K562 (cell line): Measurements from ENCODE around the gene TFE3.

Experiments
- ATF2 ChIP-seq: sonication (generic); formaldehyde crosslinking; IDR thresholded peaks from 2 replicates; pipeline ENCODE4 v1.8.1; 2022; ENCODE audit warnings: missing genetic modification reagents
- CCNT2 ChIP-seq: IDR thresholded peaks from 2 replicates; pipeline ENCODE4 v1.6.1; 2011; ENCODE audit warnings: borderline replicate concordance, low read depth, mild to moderate bottlenecking, moderate library complexity, mixed read lengths, low read length; ENCODE audit not compliant: insufficient read length; ENCODE audit errors: extremely low read depth
- ETV6 ChIP-seq, 3 experiments: fragments of 150-350 bp in 1 of 3; sonication (generic) in 1 of 3; formaldehyde crosslinking in 1 of 3; IDR thresholded peaks; 2 replicates each; pipeline versions ENCODE4 v1.6.1 to v1.8.0; 2014 to 2022; ENCODE audit warnings: borderline replicate concordance in 2 of 3, low read depth in 2 of 3, antibody characterized with exemption in 1 of 3, low read length in 1 of 3, mild to moderate bottlenecking in 1 of 3, missing genetic modification reagents in 1 of 3
- KDM1A ChIP-seq, 2 experiments: fragments of 450-650 bp; IDR thresholded peaks; 2 replicates each; pipeline ENCODE4 v1.6.1; 2016; ENCODE audit warnings: mild to moderate bottlenecking in 2 of 2
- KDM5B ChIP-seq: fragments of 200-600 bp; sonication (generic); IDR thresholded peaks from 2 replicates; pipeline ENCODE4 v1.6.1; 2012; ENCODE audit warnings: low read depth, mild to moderate bottlenecking, moderate library complexity, low read length, control low read depth, inconsistent platforms; ENCODE audit not compliant: insufficient replicate concordance
- MEF2A ChIP-seq: IDR thresholded peaks from 2 replicates; pipeline ENCODE4 v1.6.1; 2011; ENCODE audit warnings: low read depth, mild to moderate bottlenecking, low read length, moderate library complexity; ENCODE audit not compliant: control insufficient read depth
- NFYB ChIP-seq: IDR thresholded peaks from 2 replicates; pipeline ENCODE4 v1.6.1; 2011; ENCODE audit warnings: mild to moderate bottlenecking, moderate library complexity; ENCODE audit not compliant: insufficient read length; ENCODE audit errors: extremely low read depth
- ZNF274 ChIP-seq: IDR thresholded peaks from 2 replicates; pipeline ENCODE4 v1.6.1; 2011; ENCODE audit warnings: low read depth, mild to moderate bottlenecking, low read length, moderate library complexity, borderline replicate concordance
- ZNF609 ChIP-seq: sonication (generic); formaldehyde crosslinking; IDR thresholded peaks from 2 replicates; pipeline ENCODE4 v1.8.1; 2023; ENCODE audit warnings: missing genetic modification reagents, mild to moderate bottlenecking, borderline replicate concordance
- ZZZ3 ChIP-seq: fragments of 450-650 bp; IDR thresholded peaks from 2 replicates; pipeline ENCODE4 v1.6.1; 2016; ENCODE audit warnings: antibody characterized with exemption, mild to moderate bottlenecking, moderate library complexity
- TF ChIP-seq, protein P1 (sequence below), 3 experiments: IDR thresholded peaks in 2 of 3; conservative IDR thresholded peaks in 1 of 3; 2 replicates each; pipeline ENCODE4 v1.5.1; 2011 to 2012; ENCODE audit warnings: low read length in 3 of 3, mild to moderate bottlenecking in 3 of 3, control low read depth in 2 of 3, improper control_type of control experiment in 1 of 3, inconsistent platforms in 1 of 3, low read depth in 1 of 3, mixed read lengths in 1 of 3, moderate library complexity in 1 of 3; ENCODE audit not compliant: insufficient read depth in 2 of 3
- TF ChIP-seq, protein P2 (sequence below): fragments of 250-450 bp; sonication (Bioruptor Pico); IDR thresholded peaks from 2 replicates; pipeline ENCODE4 v1.8.0; 2021; ENCODE audit warnings: mild to moderate bottlenecking, moderate library complexity

GRCh38 chrX:48997865-48998264, 45.3 kb downstream of the TFE3 start:
- TF ChIP-seq, protein P1, sequence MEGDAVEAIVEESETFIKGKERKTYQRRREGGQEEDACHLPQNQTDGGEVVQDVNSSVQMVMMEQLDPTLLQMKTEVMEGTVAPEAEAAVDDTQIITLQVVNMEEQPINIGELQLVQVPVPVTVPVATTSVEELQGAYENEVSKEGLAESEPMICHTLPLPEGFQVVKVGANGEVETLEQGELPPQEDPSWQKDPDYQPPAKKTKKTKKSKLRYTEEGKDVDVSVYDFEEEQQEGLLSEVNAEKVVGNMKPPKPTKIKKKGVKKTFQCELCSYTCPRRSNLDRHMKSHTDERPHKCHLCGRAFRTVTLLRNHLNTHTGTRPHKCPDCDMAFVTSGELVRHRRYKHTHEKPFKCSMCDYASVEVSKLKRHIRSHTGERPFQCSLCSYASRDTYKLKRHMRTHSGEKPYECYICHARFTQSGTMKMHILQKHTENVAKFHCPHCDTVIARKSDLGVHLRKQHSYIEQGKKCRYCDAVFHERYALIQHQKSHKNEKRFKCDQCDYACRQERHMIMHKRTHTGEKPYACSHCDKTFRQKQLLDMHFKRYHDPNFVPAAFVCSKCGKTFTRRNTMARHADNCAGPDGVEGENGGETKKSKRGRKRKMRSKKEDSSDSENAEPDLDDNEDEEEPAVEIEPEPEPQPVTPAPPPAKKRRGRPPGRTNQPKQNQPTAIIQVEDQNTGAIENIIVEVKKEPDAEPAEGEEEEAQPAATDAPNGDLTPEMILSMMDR (IDR thresholded peaks at IDR 0.05 in 2 of 3, conservative IDR thresholded peaks at IDR 0.05 in 1 of 3; ENCODE audit: insufficient read depth in 2 of 3, low read depth in 1 of 3, low read length in 3 of 3), result no peak
- TF ChIP-seq ATF2 (CRISPR knock-in tag) (no peak), ZNF609 (CRISPR knock-in tag) (no peak), ZNF274 (no peak), KDM1A (IDR thresholded peaks at IDR 0.05) (no peak), CCNT2 (no peak), KDM5B (no peak), ETV6 (IDR thresholded peaks at IDR 0.05; ENCODE audit: borderline replicate concordance in 1 of 2, low read depth in 2 of 2, low read length in 1 of 2) (no peak), ETV6 (CRISPR knock-in tag; IDR thresholded peaks at IDR 0.05; ENCODE audit: borderline replicate concordance) (no peak), NFYB (no peak), MEF2A (no peak), ZZZ3 (no peak)
- TF ChIP-seq, protein P2, sequence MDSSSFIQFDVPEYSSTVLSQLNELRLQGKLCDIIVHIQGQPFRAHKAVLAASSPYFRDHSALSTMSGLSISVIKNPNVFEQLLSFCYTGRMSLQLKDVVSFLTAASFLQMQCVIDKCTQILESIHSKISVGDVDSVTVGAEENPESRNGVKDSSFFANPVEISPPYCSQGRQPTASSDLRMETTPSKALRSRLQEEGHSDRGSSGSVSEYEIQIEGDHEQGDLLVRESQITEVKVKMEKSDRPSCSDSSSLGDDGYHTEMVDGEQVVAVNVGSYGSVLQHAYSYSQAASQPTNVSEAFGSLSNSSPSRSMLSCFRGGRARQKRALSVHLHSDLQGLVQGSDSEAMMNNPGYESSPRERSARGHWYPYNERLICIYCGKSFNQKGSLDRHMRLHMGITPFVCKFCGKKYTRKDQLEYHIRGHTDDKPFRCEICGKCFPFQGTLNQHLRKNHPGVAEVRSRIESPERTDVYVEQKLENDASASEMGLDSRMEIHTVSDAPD, result no peak
